Measurements from ENCODE around the gene MFSD11.

The MFSD11 gene

GRCh38 chr17:76734080-76734840, 3.7 kb upstream of the MFSD11 start:
- TF ChIP-seq GATA2 (IDR thresholded peaks at IDR 0.05; ENCODE audit: low read depth, low read length) (no peak), GATA3 (IDR thresholded peaks at IDR 0.05; ENCODE audit: low read depth, low read length) (no peak)

GRCh38 chr17:76735006-76735405, 2.9 kb upstream of the MFSD11 start:
- TF ChIP-seq GATA2 (IDR thresholded peaks at IDR 0.05; ENCODE audit: low read depth, low read length) (no peak), GATA3 (IDR thresholded peaks at IDR 0.05; ENCODE audit: low read depth, low read length) (no peak)

GRCh38 chr17:76735586-76736348, 2.2 kb upstream of the MFSD11 start:
- TF ChIP-seq GATA2 (IDR thresholded peaks at IDR 0.05; ENCODE audit: low read depth, low read length) (no peak), GATA3 (IDR thresholded peaks at IDR 0.05; ENCODE audit: low read depth, low read length) (no peak)

DNA sequence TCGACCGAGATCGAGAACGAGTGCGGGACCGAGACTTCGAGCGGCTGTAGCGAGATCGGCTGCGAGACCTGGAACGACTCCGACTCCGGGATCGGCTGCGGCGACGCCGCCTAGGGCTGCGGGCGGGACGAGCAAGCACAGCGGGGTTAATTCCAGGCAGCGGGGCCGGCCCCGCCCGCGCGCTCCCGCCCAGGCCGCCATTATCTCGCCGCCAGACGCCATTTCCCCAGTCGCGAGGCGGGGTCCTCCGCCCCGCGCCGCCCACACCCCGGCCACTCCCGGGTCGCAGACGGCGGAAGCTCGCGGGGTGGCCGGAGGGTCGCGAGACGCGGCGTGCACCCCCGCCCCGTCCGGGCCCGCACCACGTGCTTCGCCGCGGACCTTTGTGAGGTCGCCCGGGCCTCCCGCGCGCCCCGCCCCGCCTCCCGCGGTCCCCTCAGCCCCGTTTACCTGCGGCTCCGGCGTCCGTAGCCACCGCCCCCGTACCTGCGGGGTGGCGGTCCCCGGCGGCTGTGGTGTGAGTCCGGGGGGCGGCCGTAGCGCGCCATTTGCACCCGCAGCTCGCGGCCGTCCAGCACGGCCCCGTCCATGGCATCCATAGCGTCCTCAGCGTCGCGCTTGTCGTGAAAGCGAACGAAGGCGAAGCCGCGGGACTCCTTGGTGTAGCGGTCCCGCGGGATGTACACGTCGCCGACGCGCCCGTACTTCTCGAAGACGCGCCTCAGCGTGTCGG, 1.4 kb upstream of the MFSD11 start:
- TF ChIP-seq GATA2 (IDR thresholded peaks at IDR 0.05; ENCODE audit: low read depth, low read length) (peak; percentile 22; the same call in 1 of the 2 replicates), GATA3 (IDR thresholded peaks at IDR 0.05; ENCODE audit: low read depth, low read length) (no peak)

DNA sequence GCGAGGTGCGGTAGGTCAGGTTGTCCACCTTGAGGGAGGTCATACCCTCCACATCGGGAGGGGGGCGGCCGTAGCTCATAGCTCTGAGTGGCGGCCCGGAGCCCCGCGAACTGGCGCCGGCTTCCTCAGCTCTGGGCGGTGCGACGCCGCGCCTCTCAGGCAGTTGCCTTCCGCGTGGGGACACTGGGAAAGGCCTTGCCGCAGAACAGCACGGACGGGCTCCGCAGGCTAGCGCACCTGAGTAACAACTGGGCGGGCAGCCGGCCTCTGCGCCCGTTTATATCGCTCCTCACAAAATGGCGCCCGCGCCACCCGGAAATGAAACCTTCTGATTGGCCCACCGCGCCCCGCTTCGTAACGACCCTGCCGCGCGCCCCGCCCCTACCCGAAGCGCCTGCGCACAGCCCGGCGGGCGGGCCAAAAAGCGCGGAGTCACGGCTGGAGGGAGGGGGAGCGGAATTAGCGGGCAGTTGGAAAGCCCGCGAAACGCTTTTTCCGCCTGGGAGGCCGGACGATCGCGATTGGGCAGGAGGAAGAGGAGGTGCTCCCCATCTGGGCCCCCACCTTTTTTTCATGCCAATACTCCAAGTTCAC, 740 bp upstream of the MFSD11 start, which contains the start of gene SRSF2:
Gene SRSF2 (minus strand): TSS at position 250 of the 594 bp plus-strand sequence. CDS start 171 bp downstream, at position 79.
- no peak for TF ChIP-seq GATA3 (IDR thresholded peaks at IDR 0.05; ENCODE audit: low read depth, low read length)
- TF ChIP-seq GATA2 (IDR thresholded peaks at IDR 0.05; ENCODE audit: low read depth, low read length), result no peak; the same call in 1 of the 2 replicates

- no peak; the same call in 1 of the 2 replicates for TF ChIP-seq GATA2 (IDR thresholded peaks at IDR 0.05; ENCODE audit: low read depth, low read length)
- TF ChIP-seq GATA3 (IDR thresholded peaks at IDR 0.05; ENCODE audit: low read depth, low read length), result no peak
These were observed 540 bp downstream of the MFSD11 start for GRCh38 chr17:76738468-76738850.

DNA sequence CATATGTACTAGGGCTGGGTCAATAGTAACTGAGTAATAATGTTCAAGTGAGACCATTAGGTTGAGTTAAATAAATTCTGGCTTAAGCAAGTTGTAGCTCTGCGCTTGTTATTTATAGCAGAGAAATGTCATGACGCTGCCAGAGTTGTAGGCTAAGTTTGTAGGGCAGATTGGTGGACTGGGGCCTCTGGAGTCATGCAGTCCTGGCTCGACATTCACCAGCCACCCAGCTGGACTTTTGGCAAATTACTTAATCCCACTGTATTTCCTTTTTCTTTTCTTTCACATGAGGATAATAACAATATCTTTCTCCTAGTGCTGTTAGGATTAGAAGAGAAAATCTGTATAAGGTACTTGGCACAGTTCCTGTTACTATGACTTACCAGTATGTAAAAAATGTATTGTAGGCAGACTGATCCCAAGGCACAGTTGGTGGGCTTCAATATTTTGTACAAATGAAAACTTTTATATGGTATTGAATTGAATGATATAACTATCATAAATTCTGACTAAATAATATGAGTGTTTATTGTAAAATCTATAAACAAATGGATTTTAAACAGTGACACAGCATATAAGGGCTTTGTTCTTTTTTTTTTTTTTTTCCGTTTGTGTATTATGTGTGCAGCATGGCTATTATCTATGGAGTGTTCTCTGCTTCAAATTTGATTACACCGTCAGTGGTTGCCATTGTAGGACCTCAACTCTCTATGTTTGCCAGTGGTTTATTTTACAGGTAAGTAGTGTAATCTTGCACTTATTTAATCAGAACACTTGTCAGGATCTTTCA, 2.6 kb downstream of the MFSD11 start:
- no peak for TF ChIP-seq GATA3 (IDR thresholded peaks at IDR 0.05; ENCODE audit: low read depth, low read length)
- no peak for TF ChIP-seq GATA2 (IDR thresholded peaks at IDR 0.05; ENCODE audit: low read depth, low read length)

GRCh38 chr17:76742958-76743357, 5.0 kb downstream of the MFSD11 start:
- no peak for TF ChIP-seq GATA3 (IDR thresholded peaks at IDR 0.05; ENCODE audit: low read depth, low read length)
- TF ChIP-seq GATA2 (IDR thresholded peaks at IDR 0.05; ENCODE audit: low read depth, low read length), result no peak

DNA sequence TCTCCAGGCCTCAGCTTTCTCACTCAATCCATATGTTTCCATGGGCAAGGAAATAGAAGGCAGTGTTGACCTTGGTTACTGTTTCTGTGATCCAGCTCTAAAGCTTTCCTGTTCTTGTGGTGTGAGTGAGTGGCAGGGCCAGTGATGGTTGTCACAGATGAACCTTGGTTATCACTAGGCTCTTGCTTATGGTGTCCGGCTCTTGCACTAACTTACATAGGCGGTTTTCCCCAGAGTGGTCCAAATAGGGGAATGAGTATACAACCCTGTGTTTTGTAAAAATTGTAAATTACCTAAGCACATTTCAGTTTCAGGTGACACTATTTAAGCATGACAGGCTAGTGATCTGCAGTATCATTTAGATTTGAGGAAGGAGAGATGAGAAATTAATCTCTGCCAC, 6.8 kb downstream of the MFSD11 start:
- TF ChIP-seq GATA3 (IDR thresholded peaks at IDR 0.05; ENCODE audit: low read depth, low read length), result no peak
- no peak for TF ChIP-seq GATA2 (IDR thresholded peaks at IDR 0.05; ENCODE audit: low read depth, low read length)

DNA sequence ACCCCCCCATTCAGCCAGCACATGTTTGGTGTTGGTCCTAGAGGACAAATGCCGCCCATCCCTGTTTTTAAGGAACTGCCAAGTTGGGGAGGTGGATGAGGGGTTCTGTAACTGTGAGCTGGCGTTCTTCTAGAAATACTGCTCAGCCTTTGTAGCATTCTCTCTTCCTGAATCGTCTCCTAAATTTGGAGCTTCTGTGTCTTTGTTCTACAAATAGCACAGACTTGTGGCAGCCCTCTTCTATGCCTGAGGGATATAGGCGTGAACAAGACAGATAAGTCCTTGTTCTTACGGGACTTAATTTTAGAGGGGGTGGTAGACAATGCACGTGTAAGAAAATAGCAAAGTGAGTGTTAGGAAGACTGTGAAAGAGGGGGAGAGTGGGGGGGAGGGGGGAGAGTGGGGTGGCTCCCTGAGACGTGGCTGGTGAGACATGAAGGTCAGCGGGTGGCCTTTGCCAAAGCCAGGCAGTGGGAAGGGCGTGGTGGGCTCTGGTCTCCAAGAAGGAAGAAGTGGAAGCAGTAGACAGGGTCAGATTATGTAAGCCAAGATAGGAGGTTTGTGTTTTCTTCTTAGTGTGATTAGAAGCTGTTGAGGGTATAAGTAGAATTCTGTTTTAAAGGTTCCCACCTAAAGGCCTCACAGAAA, 9.9 kb downstream of the MFSD11 start:
- TF ChIP-seq GATA3 (IDR thresholded peaks at IDR 0.05; ENCODE audit: low read depth, low read length), result no peak
- no peak for TF ChIP-seq GATA2 (IDR thresholded peaks at IDR 0.05; ENCODE audit: low read depth, low read length)

- TF ChIP-seq GATA2 (IDR thresholded peaks at IDR 0.05; ENCODE audit: low read depth, low read length), result no peak
These were observed 10.7 kb downstream of the MFSD11 start for GRCh38 chr17:76748657-76749056.

GRCh38 chr17:76751416-76751993, 13.6 kb downstream of the MFSD11 start:
- TF ChIP-seq GATA2 (IDR thresholded peaks at IDR 0.05; ENCODE audit: low read depth, low read length) (no peak), GATA3 (IDR thresholded peaks at IDR 0.05; ENCODE audit: low read depth, low read length) (no peak)
